Astrocyte of the cerebellum (primary cell): ENCODE measurements around the gene CDH4.

Experiments
- DNase-seq: peaks from one replicate; pipeline ENCODE4 v3.0.0-alpha.2; 2011; ENCODE audit warnings: low read depth
- H3K4me3 ChIP-seq: 2 replicates; pipeline ENCODE4 v1.5.1; 2011; ENCODE audit warnings: mild to moderate bottlenecking, low read depth, low read length, moderate library complexity
- in situ Hi-C: cut with HindIII; loops from 2 replicates; pipeline ENCODE4 v1.10.0; 2017; ENCODE audit warnings: low sequenced_read_pairs
- TF ChIP-seq, protein P1 (sequence below): IDR thresholded peaks from 2 replicates; pipeline ENCODE4 v1.5.1; 2012; ENCODE audit warnings: low read length, low read depth, moderate library complexity, mild to moderate bottlenecking; ENCODE audit errors: missing control alignments

CDH4 gene

DNA sequence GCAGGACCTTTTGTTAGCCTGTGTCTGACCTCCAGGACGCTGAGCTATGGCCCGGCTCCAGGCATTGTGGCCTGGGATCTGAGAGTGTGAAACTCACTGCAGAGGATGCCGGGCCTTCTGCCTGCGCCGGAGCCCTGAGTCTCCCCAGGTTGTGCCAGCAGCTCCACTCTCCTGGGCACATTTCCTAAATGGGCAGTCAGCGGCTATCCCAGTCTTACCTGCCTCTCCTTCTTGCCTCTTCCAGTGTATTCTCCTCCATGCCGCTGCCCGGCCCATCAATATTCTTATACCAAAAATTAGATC lies 397.8 kb downstream of the CDH4 start:
- TF ChIP-seq, protein P1, sequence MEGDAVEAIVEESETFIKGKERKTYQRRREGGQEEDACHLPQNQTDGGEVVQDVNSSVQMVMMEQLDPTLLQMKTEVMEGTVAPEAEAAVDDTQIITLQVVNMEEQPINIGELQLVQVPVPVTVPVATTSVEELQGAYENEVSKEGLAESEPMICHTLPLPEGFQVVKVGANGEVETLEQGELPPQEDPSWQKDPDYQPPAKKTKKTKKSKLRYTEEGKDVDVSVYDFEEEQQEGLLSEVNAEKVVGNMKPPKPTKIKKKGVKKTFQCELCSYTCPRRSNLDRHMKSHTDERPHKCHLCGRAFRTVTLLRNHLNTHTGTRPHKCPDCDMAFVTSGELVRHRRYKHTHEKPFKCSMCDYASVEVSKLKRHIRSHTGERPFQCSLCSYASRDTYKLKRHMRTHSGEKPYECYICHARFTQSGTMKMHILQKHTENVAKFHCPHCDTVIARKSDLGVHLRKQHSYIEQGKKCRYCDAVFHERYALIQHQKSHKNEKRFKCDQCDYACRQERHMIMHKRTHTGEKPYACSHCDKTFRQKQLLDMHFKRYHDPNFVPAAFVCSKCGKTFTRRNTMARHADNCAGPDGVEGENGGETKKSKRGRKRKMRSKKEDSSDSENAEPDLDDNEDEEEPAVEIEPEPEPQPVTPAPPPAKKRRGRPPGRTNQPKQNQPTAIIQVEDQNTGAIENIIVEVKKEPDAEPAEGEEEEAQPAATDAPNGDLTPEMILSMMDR = no peak
- H3K4me3 ChIP-seq = no peak overlapping the region
- DNase-seq = no peak
- in situ Hi-C loops = no loop called here

DNA sequence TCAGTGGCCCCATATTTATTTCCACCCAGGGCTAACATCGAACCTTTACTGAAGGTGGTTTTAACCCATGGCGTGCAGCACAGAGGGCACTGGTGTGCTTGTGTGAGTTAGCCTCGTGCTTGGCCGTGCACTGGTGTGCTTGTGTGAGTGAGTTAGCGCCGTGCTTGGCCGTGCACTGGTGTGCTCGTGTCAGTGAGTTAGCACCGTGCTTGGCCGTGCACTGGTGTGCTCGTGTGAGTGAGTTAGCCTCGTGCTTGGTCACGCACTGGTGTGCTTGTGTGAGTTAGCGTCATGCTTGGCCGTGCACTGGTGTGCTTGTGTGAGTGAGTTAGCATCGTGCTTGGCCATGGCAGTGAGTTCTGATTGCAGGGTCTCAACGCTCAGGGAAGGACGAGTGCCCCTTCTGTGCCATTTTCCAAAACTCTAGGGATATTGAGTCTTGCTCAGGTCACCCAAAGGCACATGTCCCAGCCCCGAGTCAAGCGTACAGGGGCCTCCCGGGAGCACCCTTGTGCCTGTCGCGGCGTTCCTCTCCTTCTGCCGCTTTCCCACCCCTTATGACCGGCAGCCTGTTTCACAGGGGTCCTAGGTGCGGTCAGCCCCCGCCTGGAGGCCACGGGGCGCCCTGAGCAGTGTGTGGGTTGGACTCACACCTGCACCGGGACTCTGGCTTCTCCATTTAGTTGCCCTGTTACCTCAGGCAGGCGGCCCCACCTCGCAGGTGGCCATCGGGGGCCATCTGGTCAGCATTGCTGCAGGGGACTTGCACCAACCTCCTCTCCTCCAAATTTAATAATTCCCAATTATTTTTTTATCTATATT lies 399.1 kb downstream of the CDH4 start:
- TF ChIP-seq, protein P1 = no peak
- DNase-seq = no peak
- no peak overlapping the region for H3K4me3 ChIP-seq
- in situ Hi-C loops = no loop called here

DNA sequence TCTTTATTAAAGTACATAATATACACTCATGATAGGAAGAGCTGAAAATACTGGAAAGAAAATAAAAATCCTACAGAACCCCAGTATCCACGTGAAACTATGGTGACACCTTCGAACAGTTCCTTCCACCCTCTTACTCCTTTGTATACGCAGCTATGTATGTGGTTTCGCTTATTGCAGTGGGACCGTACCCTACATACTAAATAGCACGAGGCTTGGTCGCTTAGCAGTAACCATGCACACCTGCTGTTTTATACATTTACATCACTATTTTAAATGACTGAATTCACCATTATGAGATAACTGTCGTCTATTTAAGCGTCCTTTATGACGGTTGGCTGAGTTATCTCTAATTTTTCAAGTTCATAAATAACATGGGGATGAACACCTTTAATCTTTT lies 400.1 kb downstream of the CDH4 start:
- no peak overlapping the region for H3K4me3 ChIP-seq
- in situ Hi-C loops = no loop called here
- DNase-seq = no peak
- TF ChIP-seq, protein P1 = no peak

DNA sequence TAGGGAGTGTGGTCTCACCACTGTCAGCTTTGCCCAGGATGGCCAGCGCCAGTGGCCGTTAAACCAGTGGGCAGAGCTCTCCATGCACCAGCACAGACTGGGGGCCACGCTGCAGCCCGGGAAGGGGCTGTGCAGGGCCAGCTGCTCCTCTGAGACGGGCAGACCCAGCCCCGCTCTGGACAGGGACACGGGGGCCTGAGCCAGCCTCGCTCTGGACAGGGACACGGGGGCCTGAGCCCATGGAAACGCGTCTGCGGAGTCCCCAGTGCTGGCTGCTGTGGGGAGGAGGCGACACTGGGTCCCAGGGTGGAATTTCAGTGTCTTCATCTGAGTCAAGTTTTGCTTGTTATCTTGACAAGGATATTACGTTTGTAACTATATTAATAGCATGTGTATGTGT lies 402.7 kb downstream of the CDH4 start:
- TF ChIP-seq, protein P1 = no peak
- DNase-seq = no peak
- in situ Hi-C loops = no loop called here
- H3K4me3 ChIP-seq = no peak overlapping the region

DNA sequence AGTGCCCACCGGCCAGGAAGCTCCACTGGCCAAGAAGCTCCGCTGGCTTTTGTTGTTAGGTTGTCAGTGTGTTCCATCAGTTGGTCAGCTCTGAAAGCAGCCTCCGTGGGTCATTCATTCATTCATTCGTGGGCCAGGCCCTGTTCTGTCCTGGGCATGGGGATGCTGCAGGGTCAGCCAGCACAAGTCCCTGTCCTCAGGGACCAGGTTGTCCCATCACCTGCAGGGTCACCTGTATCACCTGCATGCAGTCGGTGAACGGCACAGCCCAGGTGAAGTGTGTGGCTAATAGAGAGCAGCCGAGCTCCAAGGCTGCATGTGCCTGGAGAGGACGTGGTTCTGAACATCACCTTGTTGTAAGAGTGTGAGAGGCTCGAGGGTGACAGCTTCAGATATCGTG lies 403.5 kb downstream of the CDH4 start:
- no peak for DNase-seq
- TF ChIP-seq, protein P1 = no peak
- H3K4me3 ChIP-seq = no peak overlapping the region
- in situ Hi-C loops = no loop called here

DNA sequence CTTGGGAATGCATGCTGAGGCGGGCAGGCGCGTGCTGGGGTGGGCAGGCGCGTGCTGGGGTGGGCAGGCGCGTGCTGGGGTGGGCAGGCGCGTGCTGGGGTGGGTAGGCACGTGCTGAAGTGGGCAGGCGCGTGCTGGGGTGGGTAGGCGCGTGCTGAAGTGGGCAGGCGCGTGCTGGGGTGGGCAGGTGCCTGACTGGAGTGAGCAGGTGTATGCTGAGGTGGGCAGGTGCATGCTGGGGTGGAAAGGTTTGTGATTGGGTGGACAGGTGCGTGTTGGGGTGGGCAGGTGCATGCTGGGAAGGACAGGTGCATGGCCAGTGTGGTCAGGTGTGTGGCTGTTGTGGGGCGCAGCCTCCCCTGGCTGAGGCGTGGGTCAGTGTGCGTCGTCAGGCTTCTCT lies 404.1 kb downstream of the CDH4 start:
- DNase-seq = no peak
- TF ChIP-seq, protein P1 = no peak
- in situ Hi-C loops = no loop called here
- no peak overlapping the region for H3K4me3 ChIP-seq
